DND-41 (cell line): ENCODE measurements around the gene ANGEL2.

Experiments used
- EZH2 ChIP-seq: IDR thresholded peaks from 3 replicates; pipeline ENCODE4 v1.6.1; 2012; ENCODE audit warnings: borderline replicate concordance, low read depth, mild to moderate bottlenecking, moderate library complexity, low read length, inconsistent platforms; ENCODE audit not compliant: severe bottlenecking
- TF ChIP-seq, protein P1 (sequence below): IDR thresholded peaks from 2 replicates; pipeline ENCODE4 v1.5.1; 2012; ENCODE audit warnings: borderline replicate concordance, low read length, moderate library complexity, mild to moderate bottlenecking; ENCODE audit not compliant: poor library complexity, severe bottlenecking; ENCODE audit errors: extremely low read depth

DNA sequence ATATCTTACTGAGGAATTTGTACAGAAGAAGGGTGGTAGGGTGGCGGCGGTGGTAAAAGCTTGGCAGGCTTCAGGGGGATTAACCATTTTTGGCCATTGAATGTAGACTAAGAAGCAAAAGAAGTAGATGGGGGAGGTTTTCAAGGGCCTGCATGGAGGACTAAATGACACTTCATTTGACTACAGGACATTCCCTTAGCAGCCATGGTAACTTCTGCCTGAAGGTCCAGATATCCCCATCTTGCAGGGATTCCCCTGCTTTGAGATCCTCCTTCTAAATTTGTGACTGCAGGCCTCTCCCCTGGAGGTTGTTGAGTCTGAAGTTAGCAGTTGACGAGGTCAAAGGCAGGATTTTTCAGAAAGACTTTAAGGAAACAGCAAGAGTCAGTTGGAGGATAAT, 60.6 kb downstream of the ANGEL2 start:
- TF ChIP-seq, protein P1, sequence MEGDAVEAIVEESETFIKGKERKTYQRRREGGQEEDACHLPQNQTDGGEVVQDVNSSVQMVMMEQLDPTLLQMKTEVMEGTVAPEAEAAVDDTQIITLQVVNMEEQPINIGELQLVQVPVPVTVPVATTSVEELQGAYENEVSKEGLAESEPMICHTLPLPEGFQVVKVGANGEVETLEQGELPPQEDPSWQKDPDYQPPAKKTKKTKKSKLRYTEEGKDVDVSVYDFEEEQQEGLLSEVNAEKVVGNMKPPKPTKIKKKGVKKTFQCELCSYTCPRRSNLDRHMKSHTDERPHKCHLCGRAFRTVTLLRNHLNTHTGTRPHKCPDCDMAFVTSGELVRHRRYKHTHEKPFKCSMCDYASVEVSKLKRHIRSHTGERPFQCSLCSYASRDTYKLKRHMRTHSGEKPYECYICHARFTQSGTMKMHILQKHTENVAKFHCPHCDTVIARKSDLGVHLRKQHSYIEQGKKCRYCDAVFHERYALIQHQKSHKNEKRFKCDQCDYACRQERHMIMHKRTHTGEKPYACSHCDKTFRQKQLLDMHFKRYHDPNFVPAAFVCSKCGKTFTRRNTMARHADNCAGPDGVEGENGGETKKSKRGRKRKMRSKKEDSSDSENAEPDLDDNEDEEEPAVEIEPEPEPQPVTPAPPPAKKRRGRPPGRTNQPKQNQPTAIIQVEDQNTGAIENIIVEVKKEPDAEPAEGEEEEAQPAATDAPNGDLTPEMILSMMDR: no peak
- TF ChIP-seq EZH2: no peak
